Measurements from ENCODE around the gene FXYD5.

Gene FXYD5, protein sequence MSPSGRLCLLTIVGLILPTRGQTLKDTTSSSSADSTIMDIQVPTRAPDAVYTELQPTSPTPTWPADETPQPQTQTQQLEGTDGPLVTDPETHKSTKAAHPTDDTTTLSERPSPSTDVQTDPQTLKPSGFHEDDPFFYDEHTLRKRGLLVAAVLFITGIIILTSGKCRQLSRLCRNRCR

GRCh38 chr19:35154525-35155406 lies at the start of gene FXYD5:
Gene FXYD5 (plus strand): TSS chr19:35154735. CDS start chr19:35155551, 816 bp downstream.
- no peak for DNase-seq (ENCODE audit: low read depth, low spot score)

DNA sequence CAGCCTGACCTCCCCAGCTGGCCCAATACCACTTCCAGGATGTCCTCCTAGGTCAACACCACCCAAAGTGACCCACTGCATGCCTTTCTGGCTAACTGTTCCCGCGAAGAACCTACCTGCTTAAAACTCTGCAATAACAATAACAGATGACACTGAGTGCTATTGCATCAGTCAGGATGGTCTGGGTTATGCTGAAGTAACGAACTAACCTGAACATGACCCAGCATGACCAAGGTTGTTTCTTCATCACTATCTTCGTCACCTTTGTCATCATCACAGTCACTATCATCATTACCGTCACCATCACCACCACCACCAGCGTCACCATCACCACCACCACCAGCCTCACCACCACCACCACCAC lies 49.5 kb upstream of the FXYD5 start:
- no peak for DNase-seq (ENCODE audit: low read depth, low spot score)

GRCh38 chr19:35105411-35106290 lies 48.9 kb upstream of the FXYD5 start:
- DNase-seq (ENCODE audit: low read depth, low spot score): no peak

GRCh38 chr19:35106291-35106583 lies 48.3 kb upstream of the FXYD5 start:
- no peak for DNase-seq (ENCODE audit: low read depth, low spot score)

DNA sequence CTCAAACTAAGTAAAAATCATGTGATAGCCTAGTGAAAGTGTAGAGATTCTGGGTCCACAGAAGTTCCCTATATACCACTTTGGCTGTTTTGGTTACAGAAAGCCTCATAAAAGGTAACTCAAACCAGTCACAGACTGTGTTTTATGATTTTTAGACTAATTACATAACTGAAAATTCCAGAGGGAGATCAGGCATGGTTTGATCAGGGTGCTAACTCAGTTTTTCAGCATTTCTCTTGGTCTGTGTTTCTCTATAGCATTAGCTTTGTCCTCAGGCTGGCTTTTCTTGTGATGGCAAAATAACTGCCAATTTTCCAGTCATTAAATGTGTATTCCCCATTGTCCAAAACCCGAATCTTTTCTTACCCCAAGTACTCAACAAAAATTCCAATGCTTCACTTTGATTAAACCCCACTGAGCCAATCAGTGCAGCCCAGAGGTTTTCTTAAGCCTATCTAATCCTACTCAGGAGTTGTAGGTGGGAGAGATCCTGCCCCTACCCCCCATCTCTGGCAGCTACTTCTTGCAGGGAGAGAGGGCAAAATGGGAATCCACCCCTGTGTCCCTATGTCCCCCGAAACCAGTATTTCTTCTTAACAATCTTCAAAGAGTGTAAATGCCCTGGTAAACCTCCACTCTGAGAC lies 47.5 kb upstream of the FXYD5 start:
- DNase-seq (ENCODE audit: low read depth, low spot score): no peak

- DNase-seq (ENCODE audit: low read depth, low spot score): no peak
Observed at GRCh38 chr19:35107545-35107944, 47.0 kb upstream of the FXYD5 start.

GRCh38 chr19:35108730-35109129 lies 45.8 kb upstream of the FXYD5 start:
- DNase-seq (ENCODE audit: low read depth, low spot score): no peak

GRCh38 chr19:35109395-35110112 lies 45.0 kb upstream of the FXYD5 start:
- DNase-seq (ENCODE audit: low read depth, low spot score): no peak

- no peak for DNase-seq (ENCODE audit: low read depth, low spot score)
Observed at GRCh38 chr19:35110974-35111373, 43.6 kb upstream of the FXYD5 start.

- no peak for DNase-seq (ENCODE audit: low read depth, low spot score)
Observed at GRCh38 chr19:35112995-35113688, 41.4 kb upstream of the FXYD5 start.

GRCh38 chr19:35114353-35115176 lies 40.0 kb upstream of the FXYD5 start:
- no peak for DNase-seq (ENCODE audit: low read depth, low spot score)

GRCh38 chr19:35115177-35115951 lies 39.2 kb upstream of the FXYD5 start, which contains the start of gene FXYD3:
Gene FXYD3 (plus strand): TSS chr19:35115823. CDS start chr19:35119377, 3,554 bp downstream.
- no peak for DNase-seq (ENCODE audit: low read depth, low spot score)

- DNase-seq (ENCODE audit: low read depth, low spot score): no peak
Observed at GRCh38 chr19:35116072-35116801, 38.3 kb upstream of the FXYD5 start.

DNA sequence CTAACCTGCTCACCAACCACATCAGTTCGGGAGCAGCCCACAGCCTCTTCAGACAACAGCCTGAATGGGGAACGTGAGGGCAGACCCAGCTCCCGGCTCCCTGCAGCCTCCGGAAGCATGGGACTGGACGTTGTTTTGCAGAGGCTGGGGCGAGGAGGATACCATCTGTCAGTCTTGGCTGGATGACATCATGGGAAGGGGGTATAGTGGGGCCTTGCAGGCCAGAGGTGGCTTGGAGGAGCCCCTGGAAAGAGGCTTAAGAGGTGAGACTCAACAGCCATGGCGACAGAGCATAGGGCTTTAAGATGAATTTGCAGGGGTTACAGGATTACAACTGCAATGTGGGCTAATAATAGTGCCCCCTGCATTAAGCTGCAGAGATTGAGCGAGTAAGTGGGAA lies 37.4 kb upstream of the FXYD5 start:
- no peak for DNase-seq (ENCODE audit: low read depth, low spot score)

DNA sequence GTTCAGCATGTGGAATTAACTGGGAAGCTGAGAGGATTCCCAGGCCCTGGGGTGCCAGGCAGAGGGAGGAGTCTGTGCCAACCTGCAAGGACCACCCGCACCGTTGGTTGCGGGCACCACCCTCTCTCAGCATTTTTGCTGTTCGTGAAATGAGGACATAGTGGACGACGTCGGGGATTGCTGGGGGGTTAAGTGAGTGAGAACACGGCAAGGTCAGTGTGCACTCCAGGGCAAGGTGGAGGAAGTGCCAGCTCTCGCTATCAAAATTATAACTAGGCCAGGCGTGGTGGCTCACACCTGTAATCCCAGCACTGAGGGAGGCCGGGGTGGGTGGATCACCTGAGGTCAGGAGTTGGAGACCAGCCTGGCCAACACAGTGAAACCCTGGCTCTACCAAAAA lies 36.7 kb upstream of the FXYD5 start:
- DNase-seq (ENCODE audit: low read depth, low spot score): no peak

GRCh38 chr19:35118268-35119020 lies 36.1 kb upstream of the FXYD5 start:
- DNase-seq (ENCODE audit: low read depth, low spot score): no peak

GRCh38 chr19:35119091-35119490 lies 35.4 kb upstream of the FXYD5 start:
- no peak for DNase-seq (ENCODE audit: low read depth, low spot score)
